Measurements from ENCODE around the gene CDH4.

Gene CDH4

GRCh38 chr20:61585764-61586163 lies 333.7 kb downstream of the CDH4 start:
- no peak overlapping the region for H3K27ac ChIP-seq (ENCODE audit: low read depth, low read length)
- no peak overlapping the region for H3K4me3 ChIP-seq (ENCODE audit: low read depth, low read length)
- peaks cover 16% of the 10 kb centered on the region for H3K4me1 ChIP-seq (ENCODE audit: control insufficient read depth, insufficient read depth, low read length)
- H3K9ac ChIP-seq (ENCODE audit: low read length): no peak overlapping the region
- H3K36me3 ChIP-seq (ENCODE audit: control insufficient read depth, insufficient read depth, low read length): no peaks in the 10 kb centered on the region
- H3K27me3 ChIP-seq (ENCODE audit: control insufficient read depth, insufficient read depth, low read length): peaks cover 26% of the 10 kb centered on the region
- H3K9me3 ChIP-seq (ENCODE audit: control insufficient read depth, insufficient read depth, low read depth, low read length): 0 out of 2 replicates have a peak, but pooled peaks cover under 1% of the 10 kb centered on the region

GRCh38 chr20:61587036-61587435 lies 335.0 kb downstream of the CDH4 start:
- H3K4me3 ChIP-seq (ENCODE audit: low read depth, low read length): no peak overlapping the region
- H3K9ac ChIP-seq (ENCODE audit: low read length): no peak overlapping the region
- peaks cover 20% of the 10 kb centered on the region for H3K27me3 ChIP-seq (ENCODE audit: control insufficient read depth, insufficient read depth, low read length)
- H3K4me1 ChIP-seq (ENCODE audit: control insufficient read depth, insufficient read depth, low read length): peaks cover 12% of the 10 kb centered on the region
- peaks cover 11% of the 10 kb centered on the region for H3K9me3 ChIP-seq (ENCODE audit: control insufficient read depth, insufficient read depth, low read depth, low read length)
- no peaks in the 10 kb centered on the region for H3K36me3 ChIP-seq (ENCODE audit: control insufficient read depth, insufficient read depth, low read length)
- no peak overlapping the region for H3K27ac ChIP-seq (ENCODE audit: low read depth, low read length)

- peaks cover 12% of the 10 kb centered on the region for H3K27me3 ChIP-seq (ENCODE audit: control insufficient read depth, insufficient read depth, low read length)
- no peaks in the 10 kb centered on the region for H3K36me3 ChIP-seq (ENCODE audit: control insufficient read depth, insufficient read depth, low read length)
- H3K9ac ChIP-seq (ENCODE audit: low read length): no peak overlapping the region
- no peak overlapping the region for H3K4me3 ChIP-seq (ENCODE audit: low read depth, low read length)
- H3K27ac ChIP-seq (ENCODE audit: low read depth, low read length): no peak overlapping the region
- H3K4me1 ChIP-seq (ENCODE audit: control insufficient read depth, insufficient read depth, low read length): peaks cover 10% of the 10 kb centered on the region
- H3K9me3 ChIP-seq (ENCODE audit: control insufficient read depth, insufficient read depth, low read depth, low read length): peaks cover 19% of the 10 kb centered on the region
Measured at GRCh38 chr20:61587681-61588289, 335.7 kb downstream of the CDH4 start.

GRCh38 chr20:61588411-61589385 lies 336.6 kb downstream of the CDH4 start:
- Histone ChIP-seq H3K27me3 (ENCODE audit: control insufficient read depth, insufficient read depth, low read length) (peaks cover 5% of the 10 kb centered on the region; the same call in 1 of the 2 replicates), H3K9me3 (ENCODE audit: control insufficient read depth, insufficient read depth, low read depth, low read length) (peaks cover 25% of the 10 kb centered on the region), H3K4me3 (ENCODE audit: low read depth, low read length) (no peak overlapping the region), H3K9ac (ENCODE audit: low read length) (no peak overlapping the region), H3K27ac (ENCODE audit: low read depth, low read length) (no peak overlapping the region), H3K36me3 (ENCODE audit: control insufficient read depth, insufficient read depth, low read length) (no peaks in the 10 kb centered on the region), H3K4me1 (ENCODE audit: control insufficient read depth, insufficient read depth, low read length) (peaks cover 10% of the 10 kb centered on the region)

GRCh38 chr20:61590236-61590635 lies 338.2 kb downstream of the CDH4 start:
- Histone ChIP-seq H3K36me3 (ENCODE audit: control insufficient read depth, insufficient read depth, low read length) (no peaks in the 10 kb centered on the region), H3K9ac (ENCODE audit: low read length) (no peak overlapping the region), H3K4me1 (ENCODE audit: control insufficient read depth, insufficient read depth, low read length) (peaks cover 10% of the 10 kb centered on the region), H3K4me3 (ENCODE audit: low read depth, low read length) (no peak overlapping the region), H3K9me3 (ENCODE audit: control insufficient read depth, insufficient read depth, low read depth, low read length) (peaks cover 27% of the 10 kb centered on the region), H3K27me3 (ENCODE audit: control insufficient read depth, insufficient read depth, low read length) (0 out of 2 replicates have a peak, but pooled peaks cover 5% of the 10 kb centered on the region), H3K27ac (ENCODE audit: low read depth, low read length) (no peak overlapping the region)

GRCh38 chr20:61593516-61593915 lies 341.5 kb downstream of the CDH4 start:
- Histone ChIP-seq H3K36me3 (ENCODE audit: control insufficient read depth, insufficient read depth, low read length) (no peaks in the 10 kb centered on the region), H3K4me1 (ENCODE audit: control insufficient read depth, insufficient read depth, low read length) (peaks cover 7% of the 10 kb centered on the region), H3K9me3 (ENCODE audit: control insufficient read depth, insufficient read depth, low read depth, low read length) (peaks cover 47% of the 10 kb centered on the region), H3K27ac (ENCODE audit: low read depth, low read length) (no peak overlapping the region), H3K27me3 (ENCODE audit: control insufficient read depth, insufficient read depth, low read length) (no peaks in the 10 kb centered on the region), H3K9ac (ENCODE audit: low read length) (no peak overlapping the region), H3K4me3 (ENCODE audit: low read depth, low read length) (no peak overlapping the region)

- Histone ChIP-seq H3K4me3 (ENCODE audit: low read depth, low read length) (no peak overlapping the region), H3K27ac (ENCODE audit: low read depth, low read length) (no peak overlapping the region), H3K36me3 (ENCODE audit: control insufficient read depth, insufficient read depth, low read length) (no peaks in the 10 kb centered on the region), H3K9me3 (ENCODE audit: control insufficient read depth, insufficient read depth, low read depth, low read length) (peaks cover 47% of the 10 kb centered on the region), H3K4me1 (ENCODE audit: control insufficient read depth, insufficient read depth, low read length) (peaks cover 6% of the 10 kb centered on the region; the same call in 1 of the 2 replicates), H3K27me3 (ENCODE audit: control insufficient read depth, insufficient read depth, low read length) (no peaks in the 10 kb centered on the region), H3K9ac (ENCODE audit: low read length) (no peak overlapping the region)
Measured at GRCh38 chr20:61594198-61594597, 342.1 kb downstream of the CDH4 start.

GRCh38 chr20:61595216-61595615 lies 343.2 kb downstream of the CDH4 start:
- Histone ChIP-seq H3K9ac (ENCODE audit: low read length) (no peak overlapping the region), H3K4me1 (ENCODE audit: control insufficient read depth, insufficient read depth, low read length) (peaks cover 6% of the 10 kb centered on the region; the same call in 1 of the 2 replicates), H3K9me3 (ENCODE audit: control insufficient read depth, insufficient read depth, low read depth, low read length) (peaks cover 47% of the 10 kb centered on the region), H3K4me3 (ENCODE audit: low read depth, low read length) (no peak overlapping the region), H3K36me3 (ENCODE audit: control insufficient read depth, insufficient read depth, low read length) (no peaks in the 10 kb centered on the region), H3K27ac (ENCODE audit: low read depth, low read length) (no peak overlapping the region), H3K27me3 (ENCODE audit: control insufficient read depth, insufficient read depth, low read length) (no peaks in the 10 kb centered on the region)

- Histone ChIP-seq H3K27ac (ENCODE audit: low read depth, low read length) (no peak overlapping the region), H3K4me1 (ENCODE audit: control insufficient read depth, insufficient read depth, low read length) (peaks cover 6% of the 10 kb centered on the region; the same call in 1 of the 2 replicates), H3K27me3 (ENCODE audit: control insufficient read depth, insufficient read depth, low read length) (no peaks in the 10 kb centered on the region), H3K4me3 (ENCODE audit: low read depth, low read length) (no peak overlapping the region), H3K9ac (ENCODE audit: low read length) (no peak overlapping the region), H3K9me3 (ENCODE audit: control insufficient read depth, insufficient read depth, low read depth, low read length) (peaks cover 38% of the 10 kb centered on the region), H3K36me3 (ENCODE audit: control insufficient read depth, insufficient read depth, low read length) (no peaks in the 10 kb centered on the region)
Measured at GRCh38 chr20:61596687-61597330, 344.7 kb downstream of the CDH4 start.

- no peaks in the 10 kb centered on the region for H3K36me3 ChIP-seq (ENCODE audit: control insufficient read depth, insufficient read depth, low read length)
- no peak overlapping the region for H3K27ac ChIP-seq (ENCODE audit: low read depth, low read length)
- H3K27me3 ChIP-seq (ENCODE audit: control insufficient read depth, insufficient read depth, low read length): no peaks in the 10 kb centered on the region
- H3K4me1 ChIP-seq (ENCODE audit: control insufficient read depth, insufficient read depth, low read length): peaks cover 6% of the 10 kb centered on the region; the same call in 1 of the 2 replicates
- H3K4me3 ChIP-seq (ENCODE audit: low read depth, low read length): no peak overlapping the region
- H3K9ac ChIP-seq (ENCODE audit: low read length): no peak overlapping the region
- peaks cover 26% of the 10 kb centered on the region for H3K9me3 ChIP-seq (ENCODE audit: control insufficient read depth, insufficient read depth, low read depth, low read length)
Measured at GRCh38 chr20:61597996-61598395, 345.9 kb downstream of the CDH4 start.
